Panc1 (cell line): ENCODE results near the gene NMT1.

ENCODE experiments used
- CTCF ChIP-seq: fragments of 450-650 bp; IDR thresholded peaks from 2 replicates; pipeline ENCODE4 v1.5.1; 2017; ENCODE audit warnings: mild to moderate bottlenecking
- POLR2AphosphoS5 ChIP-seq: IDR thresholded peaks from 2 replicates; pipeline ENCODE4 v1.6.1; 2012; ENCODE audit warnings: mild to moderate bottlenecking, low read depth, low read length, moderate library complexity
- REST ChIP-seq, 2 experiments: IDR thresholded peaks; 2 replicates each; pipeline ENCODE4 v1.6.1; 2011 to 2012; ENCODE audit warnings: low read depth in 2 of 2, control low read depth in 1 of 2, low read length in 1 of 2, mild to moderate bottlenecking in 1 of 2, moderate library complexity in 1 of 2; ENCODE audit not compliant: insufficient read depth in 1 of 2
- SIN3A ChIP-seq: IDR thresholded peaks from 2 replicates; pipeline ENCODE4 v1.6.1; 2012; ENCODE audit warnings: low read depth, mild to moderate bottlenecking, low read length, moderate library complexity, borderline replicate concordance; ENCODE audit not compliant: insufficient read depth
- TCF7L2 ChIP-seq: IDR thresholded peaks from 2 replicates; pipeline ENCODE4 v1.6.1; 2011; ENCODE audit warnings: mild to moderate bottlenecking, low read depth, low read length, inconsistent platforms

DNA sequence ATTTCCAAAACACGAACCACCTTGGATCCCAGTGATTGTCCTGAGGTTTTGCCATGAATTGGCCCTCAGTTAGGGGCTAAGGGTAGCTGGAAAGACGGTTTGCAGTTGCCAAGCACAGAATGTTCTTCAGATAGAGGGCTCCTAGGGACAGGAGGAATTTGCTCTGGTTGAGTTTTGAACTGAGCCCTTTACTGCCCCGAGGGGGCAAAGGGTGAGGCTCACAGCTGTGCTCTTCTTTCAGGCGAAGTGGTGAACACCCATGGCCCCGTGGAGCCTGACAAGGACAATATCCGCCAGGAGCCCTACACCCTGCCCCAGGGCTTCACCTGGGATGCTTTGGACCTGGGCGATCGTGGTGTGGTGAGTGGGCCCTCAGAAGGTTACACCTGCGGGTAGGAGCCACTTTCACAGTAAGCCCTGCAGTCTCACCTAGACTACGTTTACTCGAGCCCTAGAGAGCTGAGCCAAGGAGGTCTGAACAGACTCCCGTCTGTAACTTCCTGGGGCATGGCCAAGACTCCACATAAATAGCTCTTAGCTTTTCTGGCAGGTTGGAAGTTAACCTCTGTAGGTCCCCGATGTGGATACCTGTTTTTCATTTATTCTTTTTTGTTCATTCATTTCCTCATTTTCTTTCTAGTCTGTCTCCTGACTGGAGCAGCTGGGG is 32.5 kb downstream of the NMT1 start:
- TF ChIP-seq CTCF = no peak
- TF ChIP-seq POLR2AphosphoS5 = no peak
- no peak for TF ChIP-seq REST (IDR thresholded peaks at IDR 0.05; ENCODE audit: insufficient read depth in 1 of 2, low read depth in 2 of 2, low read length in 1 of 2)
- TF ChIP-seq TCF7L2 = no peak
- TF ChIP-seq SIN3A = no peak
